Activated CD4-positive, alpha-beta T cell treated with anti-CD3 and anti-CD28 coated beads, Interleukin-2, amount 50 U/mL, for 4 hours (primary cell): ENCODE results near the gene VGF.
"Not testable (repeated sequence)": the region's sequence is repeated elsewhere in the genome, so short reads cannot be mapped to it uniquely, and the experiment has no call there.

Experiments used
- DNase-seq, 2 experiments: peaks; one replicate each; pipeline ENCODE4 v3.0.0-alpha.2; 2020

VGF gene

GRCh38 chr7:101134399-101134980, 30.9 kb downstream of the VGF start:
- no peak for DNase-seq

DNA sequence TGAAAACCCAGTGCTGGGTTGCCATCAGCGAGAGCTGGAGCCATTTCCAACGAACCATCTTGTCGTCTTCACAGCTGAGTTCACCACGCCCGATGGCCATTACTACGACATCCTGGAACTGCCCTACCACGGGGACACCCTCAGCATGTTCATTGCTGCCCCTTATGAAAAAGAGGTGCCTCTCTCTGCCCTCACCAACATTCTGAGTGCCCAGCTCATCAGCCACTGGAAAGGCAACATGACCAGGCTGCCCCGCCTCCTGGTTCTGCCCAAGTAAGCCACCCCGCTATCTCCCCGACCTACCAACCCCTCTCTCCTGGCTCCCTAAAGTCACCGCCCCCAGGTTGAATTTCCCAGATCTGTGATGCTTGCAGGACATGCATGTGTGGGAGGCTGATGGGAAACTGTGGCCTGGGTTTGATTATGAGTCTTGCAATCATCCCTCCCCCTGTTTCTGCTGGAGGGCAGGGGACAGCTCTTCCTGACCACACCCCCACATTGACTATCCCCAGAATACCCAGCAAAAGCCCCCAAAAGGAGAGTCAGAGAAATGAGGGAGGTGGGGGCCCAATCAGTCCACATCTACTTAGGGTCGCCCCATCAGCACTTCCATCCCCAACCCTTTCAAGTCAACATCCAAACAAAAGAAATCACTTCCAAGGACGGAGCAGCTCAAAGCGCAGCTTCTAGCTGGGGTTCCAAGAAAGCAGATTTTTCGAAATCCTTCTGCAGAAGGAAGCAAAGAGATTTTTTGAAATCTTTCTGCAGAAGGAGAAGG, 31.6 kb downstream of the VGF start:
- no peak for DNase-seq

GRCh38 chr7:101132626-101133600, 32.5 kb downstream of the VGF start:
- not testable (repeated sequence) for DNase-seq

DNA sequence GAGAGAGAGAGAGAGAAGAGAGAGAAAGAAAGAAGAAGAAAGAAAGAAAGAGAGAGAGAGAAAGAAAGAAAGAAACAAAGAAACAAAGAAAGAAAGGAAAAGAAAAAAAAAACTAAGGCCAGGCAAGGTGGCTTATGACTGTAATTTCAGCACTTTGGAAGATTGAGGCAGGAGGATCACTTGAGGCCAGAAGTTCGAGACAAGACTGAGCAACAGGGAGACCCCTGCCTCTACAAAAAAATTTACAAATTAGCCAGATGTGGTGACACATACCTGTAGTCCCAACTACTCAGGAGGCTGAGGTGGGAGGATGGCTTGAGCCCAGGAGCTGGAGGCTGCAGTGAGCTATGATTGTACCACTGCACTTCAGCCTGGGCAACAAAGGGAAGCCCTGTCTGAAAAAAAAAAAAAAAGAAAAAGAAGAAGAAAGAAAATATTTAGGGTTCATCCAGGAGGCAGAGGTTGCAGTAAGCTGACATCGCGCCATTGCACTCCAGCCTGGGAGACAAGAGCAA, 35.7 kb downstream of the VGF start:
- no peak for DNase-seq

DNA sequence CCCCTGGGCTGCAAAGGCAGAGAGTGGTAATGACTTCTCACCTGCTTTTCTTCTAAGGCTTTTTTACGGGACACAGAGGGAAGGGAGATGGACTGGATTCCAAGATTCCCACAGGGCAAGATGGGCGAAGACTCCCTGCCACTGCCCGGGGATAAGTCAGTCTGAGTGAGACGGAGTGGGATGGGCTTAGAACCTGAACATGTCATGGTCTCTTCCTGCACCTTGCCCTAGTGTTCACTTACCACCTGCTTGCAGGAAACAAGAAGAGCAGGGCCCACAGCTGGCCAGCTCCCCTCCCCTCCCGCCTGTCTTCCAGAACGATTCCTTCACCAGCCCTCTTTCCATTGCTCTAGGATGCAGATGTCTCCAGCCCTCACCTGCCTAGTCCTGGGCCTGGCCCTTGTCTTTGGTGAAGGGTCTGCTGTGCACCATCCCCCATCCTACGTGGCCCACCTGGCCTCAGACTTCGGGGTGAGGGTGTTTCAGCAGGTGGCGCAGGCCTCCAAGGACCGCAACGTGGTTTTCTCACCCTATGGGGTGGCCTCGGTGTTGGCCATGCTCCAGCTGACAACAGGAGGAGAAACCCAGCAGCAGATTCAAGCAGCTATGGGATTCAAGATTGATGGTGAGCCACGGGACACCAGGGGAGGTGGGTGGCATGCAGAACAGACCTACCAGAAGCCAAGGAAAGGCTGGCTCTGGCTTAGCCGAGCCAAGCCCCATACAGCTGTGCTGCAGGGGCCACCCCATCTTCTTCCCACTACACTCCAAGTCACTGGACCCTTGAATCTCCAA, 37.1 kb downstream of the VGF start:
- DNase-seq = no peak

DNA sequence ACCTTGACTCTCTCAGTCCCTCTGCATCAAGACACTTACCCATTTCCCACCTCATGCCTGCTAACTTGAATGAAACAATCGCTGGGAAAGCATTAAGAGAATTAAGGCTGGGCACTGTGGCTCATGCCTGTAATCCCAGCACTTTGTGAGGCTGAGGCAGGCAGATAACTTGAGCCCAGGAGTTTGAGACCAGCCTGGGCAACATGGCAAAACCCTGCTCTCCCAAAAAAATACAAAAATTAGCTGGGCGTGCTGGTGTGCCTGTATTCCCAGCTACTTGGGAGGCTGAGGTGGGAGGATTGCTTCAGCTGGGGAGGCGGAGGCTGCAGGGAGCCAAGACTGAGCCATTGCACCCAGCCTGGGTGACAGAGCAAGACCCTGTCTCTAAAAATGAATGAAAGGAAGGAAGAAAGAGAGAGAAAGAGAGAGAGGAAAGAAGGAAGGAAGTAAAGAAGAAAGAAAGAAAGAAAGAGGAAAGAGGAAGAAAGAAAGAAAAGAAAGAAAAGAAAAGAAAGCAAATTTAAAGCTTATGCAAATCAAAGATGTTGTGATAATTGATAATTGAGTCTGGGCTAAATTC, 37.8 kb downstream of the VGF start:
- no peak for DNase-seq

DNA sequence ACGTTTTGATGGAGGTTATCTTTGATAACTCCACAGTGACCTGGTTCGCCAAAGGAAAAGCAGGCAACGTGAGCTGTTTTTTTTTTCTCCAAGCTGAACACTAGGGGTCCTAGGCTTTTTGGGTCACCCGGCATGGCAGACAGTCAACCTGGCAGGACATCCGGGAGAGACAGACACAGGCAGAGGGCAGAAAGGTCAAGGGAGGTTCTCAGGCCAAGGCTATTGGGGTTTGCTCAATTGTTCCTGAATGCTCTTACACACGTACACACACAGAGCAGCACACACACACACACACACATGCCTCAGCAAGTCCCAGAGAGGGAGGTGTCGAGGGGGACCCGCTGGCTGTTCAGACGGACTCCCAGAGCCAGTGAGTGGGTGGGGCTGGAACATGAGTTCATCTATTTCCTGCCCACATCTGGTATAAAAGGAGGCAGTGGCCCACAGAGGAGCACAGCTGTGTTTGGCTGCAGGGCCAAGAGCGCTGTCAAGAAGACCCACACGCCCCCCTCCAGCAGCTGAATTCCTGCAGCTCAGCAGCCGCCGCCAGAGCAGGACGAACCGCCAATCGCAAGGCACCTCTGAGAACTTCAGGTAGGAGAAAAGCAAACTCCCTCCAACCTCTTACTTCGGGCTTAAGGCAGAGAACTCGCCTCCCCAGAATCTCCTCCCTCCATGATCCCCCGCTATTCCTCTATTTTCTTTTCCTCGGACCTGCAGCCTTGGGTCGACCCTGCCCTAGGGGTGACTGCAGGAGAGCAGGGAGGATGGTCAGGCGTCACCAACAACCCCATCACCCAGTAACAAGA, 38.5 kb downstream of the VGF start, which contains the start of gene SERPINE1:
Gene SERPINE1, plus strand, starts transcription at position 454 of the 809 bp plus-strand sequence. CDS start 1,290 bp downstream, outside the sequence.
- DNase-seq = peak; percentile 24

DNA sequence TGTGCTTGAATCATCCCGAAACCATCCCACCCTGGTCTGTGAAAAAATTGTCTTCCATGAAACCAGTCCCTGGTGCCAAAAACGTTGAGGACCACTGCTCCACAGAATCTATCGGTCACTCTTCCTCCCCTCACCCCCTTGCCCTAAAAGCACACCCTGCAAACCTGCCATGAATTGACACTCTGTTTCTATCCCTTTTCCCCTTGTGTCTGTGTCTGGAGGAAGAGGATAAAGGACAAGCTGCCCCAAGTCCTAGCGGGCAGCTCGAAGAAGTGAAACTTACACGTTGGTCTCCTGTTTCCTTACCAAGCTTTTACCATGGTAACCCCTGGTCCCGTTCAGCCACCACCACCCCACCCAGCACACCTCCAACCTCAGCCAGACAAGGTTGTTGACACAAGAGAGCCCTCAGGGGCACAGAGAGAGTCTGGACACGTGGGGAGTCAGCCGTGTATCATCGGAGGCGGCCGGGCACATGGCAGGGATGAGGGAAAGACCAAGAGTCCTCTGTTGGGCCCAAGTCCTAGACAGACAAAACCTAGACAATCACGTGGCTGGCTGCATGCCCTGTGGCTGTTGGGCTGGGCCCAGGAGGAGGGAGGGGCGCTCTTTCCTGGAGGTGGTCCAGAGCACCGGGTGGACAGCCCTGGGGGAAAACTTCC, 39.2 kb downstream of the VGF start:
- DNase-seq = no peak

DNA sequence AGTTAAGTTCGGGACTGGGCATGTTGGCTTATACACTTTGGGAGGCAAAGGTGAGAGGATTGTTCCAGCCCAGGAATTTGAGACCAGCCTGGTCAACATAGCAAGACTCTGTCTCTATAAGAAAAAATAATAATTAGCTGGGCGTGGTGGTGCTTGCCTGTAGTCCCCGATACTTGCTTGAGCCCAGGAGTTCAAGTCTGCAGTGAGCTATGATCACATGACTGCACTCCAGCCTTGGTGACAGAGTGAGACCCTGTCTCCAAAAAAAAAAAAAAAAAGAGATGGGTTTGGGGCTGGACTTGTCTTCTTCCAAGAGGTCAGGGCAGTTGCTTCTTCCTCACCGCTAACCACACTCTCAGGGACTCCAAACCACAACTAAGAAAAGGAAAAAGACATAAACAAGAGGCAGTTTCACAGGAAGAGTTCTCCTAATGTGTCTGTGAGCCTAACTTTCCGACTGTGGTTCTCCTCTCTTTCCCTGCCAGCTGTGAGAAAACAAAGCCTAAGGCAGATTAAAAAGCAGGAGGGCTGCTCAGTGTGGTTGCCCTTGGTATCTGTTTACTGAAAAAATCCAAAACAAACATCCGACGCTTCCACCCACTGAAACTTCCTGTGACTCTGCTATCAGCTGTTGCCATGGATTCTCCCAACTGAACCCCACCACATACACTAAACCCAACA, 40.9 kb downstream of the VGF start:
- DNase-seq = no peak

- DNase-seq = no peak
Measured at GRCh38 chr7:101123703-101124068, 41.7 kb downstream of the VGF start.

DNA sequence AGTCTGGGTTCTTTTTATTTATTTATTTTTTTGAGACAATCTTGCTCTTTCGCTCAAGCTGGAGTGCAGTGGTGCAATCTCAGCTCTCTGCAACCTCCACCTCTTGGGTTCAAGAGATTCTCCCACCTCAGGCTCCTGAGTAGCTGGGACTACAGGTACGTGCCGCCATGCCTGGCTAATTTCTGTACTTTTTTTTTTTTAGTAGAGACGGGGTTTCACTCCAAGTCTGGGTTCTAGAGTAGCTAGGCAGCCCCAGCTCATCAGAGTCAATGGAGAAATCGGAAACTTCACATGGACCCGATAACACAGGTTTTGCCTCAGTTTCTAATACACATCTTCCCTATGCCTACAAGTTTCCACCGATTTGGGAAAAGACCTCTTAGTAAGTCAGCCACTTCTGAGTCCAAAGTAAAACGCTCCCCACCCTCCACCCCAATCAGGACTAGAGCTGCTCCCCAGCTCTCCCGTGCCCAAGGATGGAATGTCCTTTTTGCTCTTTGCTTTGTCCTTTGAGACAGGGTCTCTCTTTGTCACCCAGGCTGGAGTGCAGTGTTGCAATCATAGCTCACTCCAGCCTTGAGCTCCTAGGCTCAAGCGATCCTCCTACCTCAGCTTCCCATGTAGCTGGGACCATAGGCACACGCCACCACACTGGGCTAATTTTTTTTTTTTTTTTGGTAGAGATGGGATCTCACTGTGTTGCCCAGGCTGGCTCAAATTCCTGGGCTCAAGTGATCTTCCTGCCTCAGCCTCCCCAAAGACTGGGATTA, 42.3 kb downstream of the VGF start:
- no peak for DNase-seq

DNA sequence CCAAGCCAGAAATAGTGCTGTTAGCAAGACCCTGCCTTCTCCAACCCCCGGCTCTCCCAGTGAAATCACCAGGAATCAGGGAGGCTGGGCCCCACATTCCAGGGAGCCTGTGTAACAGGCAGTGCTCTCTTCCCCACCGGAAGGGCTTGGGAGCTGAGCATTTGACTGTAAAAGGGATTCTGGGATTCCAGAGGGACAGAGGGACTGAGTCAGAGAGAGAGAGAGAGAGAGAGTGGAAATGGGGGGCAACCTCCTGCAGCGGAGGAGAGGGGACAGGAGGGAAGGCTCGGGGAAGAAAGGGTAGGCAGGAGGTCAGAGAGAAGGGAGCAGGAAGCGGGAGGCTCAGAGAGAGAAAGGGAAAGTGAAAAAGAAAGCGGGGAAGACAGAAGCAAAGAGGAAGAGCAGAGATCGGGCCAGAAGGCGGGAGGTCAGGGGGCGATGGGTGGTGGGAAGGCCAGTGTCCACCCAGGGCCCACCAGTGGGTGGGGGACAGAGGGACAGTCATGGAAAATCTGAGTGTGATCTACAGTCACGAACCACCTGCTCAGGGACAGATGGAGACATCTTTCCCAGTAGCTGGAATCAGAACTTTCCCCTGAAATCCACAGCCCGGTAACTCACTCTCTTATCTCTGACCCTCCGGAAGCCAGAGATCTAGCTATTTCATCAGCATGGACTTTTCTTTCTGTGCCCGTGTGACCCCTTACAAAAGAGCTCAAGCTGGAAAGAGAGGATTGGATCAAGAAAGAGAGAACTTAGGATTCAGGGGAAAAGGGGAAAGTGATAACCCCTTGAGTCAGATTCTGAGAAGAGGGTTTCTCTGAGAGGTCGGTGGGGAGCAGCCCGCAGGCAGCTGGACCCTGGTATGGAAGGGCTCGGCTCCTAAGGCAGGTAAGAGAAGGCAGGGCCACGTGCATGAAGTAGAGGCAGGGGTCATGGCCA, 43.1 kb downstream of the VGF start:
- no peak for DNase-seq

GRCh38 chr7:101121631-101121990, 43.8 kb downstream of the VGF start:
- not testable (repeated sequence) for DNase-seq

- DNase-seq = no peak
Measured at GRCh38 chr7:101120315-101120714, 45.1 kb downstream of the VGF start.

DNA sequence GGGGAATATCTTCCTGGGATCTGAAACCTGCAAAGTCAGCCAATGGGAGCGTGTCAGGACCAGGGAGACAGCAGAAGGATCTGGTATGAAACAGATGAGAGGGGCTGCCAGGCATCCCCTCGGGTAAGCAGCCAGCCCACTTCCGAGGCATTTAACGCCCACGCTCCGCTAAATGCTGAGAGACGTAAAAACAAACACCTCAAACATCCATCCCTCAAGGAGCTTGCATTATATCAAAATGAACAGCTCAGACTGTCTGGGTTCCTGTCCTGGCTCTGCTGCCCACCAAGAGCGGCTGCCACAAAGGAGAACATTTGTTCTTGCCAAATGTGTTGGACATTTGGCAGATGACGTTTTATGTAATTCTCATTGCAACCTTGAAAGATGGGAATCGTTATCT, 45.5 kb downstream of the VGF start:
- no peak for DNase-seq

- no peak for DNase-seq
Measured at GRCh38 chr7:101118856-101119255, 46.5 kb downstream of the VGF start.

- DNase-seq = no peak
Measured at GRCh38 chr7:101116898-101117297, 48.5 kb downstream of the VGF start.

DNA sequence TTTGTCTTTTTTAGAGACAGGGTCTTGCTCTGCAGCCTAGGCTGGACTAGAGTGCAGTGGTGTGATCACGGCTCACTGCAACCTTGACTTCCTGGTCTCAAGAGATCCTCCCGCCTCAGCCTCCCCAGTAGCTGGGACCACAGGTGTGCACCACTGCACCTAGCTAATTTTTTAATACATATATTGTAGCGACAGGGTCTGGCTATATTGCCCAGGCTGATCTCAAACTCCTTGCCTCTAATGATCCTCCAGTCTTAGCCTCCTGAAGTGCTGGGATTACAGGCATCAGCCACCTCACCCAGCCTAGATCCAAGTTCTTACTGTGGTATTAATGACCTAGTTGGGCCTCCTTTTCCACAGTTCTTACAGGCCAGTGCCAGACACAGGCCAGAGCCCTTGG, 50.2 kb downstream of the VGF start:
- no peak for DNase-seq
